DOHH2 (cell line): Measurements from ENCODE around the gene CD63.

ENCODE experiments used
- CTCF ChIP-seq: fragments of 200-600 bp; sonication (generic); IDR thresholded peaks from one replicate; pipeline ENCODE4 v1.5.1; 2014; ENCODE audit warnings: antibody characterized with exemption, mild to moderate bottlenecking, low read depth, low read length; ENCODE audit not compliant: poor library complexity, severe bottlenecking
- EZH2phosphoT487 ChIP-seq: fragments of 200-600 bp; sonication (generic); IDR thresholded peaks from 2 replicates; pipeline ENCODE4 v1.6.1; 2017; ENCODE audit warnings: borderline replicate concordance, mild to moderate bottlenecking, antibody characterized with exemption, low read length, moderate library complexity, mixed read lengths

- no peak for TF ChIP-seq CTCF
- TF ChIP-seq EZH2phosphoT487, result no peak
Measured at GRCh38 chr12:55732288-55732687, 3.5 kb upstream of the CD63 start.
